PC-3 (cell line): ENCODE results near the gene CLASP2. TPM values are rescaled to one million over a fixed set of nuclear protein-coding genes. Genes with fewer than 3 reads are reported as not detected.

Source experiments
- ATAC-seq: fragments of 200-7000 bp; cut with Tn5 transposase; 2 replicates; pipeline ENCODE4 v1.9.1; 2020; ENCODE audit warnings: mild to moderate bottlenecking, moderate library complexity
- BruUV-seq: library from RNA; stranded (reverse); fragments of 400-500 nt; replicated peaks from 2 replicates; lab custom pipeline; 2021; lab: Mats Ljungman, UMichigan
- CTCF ChIA-PET: fragments of 300-600 bp; sonication (Branson Sonifier 250); formaldehyde crosslinking; loops from one replicate; lab custom pipeline; 2022; ENCODE audit warnings: antibody characterized with exemption; lab: Charles Lee
- POLR2A ChIA-PET: fragments of 300-600 bp; sonication (Branson Sonifier 250); formaldehyde crosslinking; loops from one replicate; lab custom pipeline; 2022; ENCODE audit warnings: antibody characterized with exemption; ENCODE audit not compliant: unreplicated experiment; lab: Charles Lee
- DNase-seq: peaks from one replicate; pipeline ENCODE4 v3.0.0-alpha.2; 2015
- H2AFZ ChIP-seq: fragments of 300-600 bp; sonication (generic); 2 replicates; pipeline ENCODE4 v1.6.0; 2016; ENCODE audit warnings: antibody characterized with exemption, low read length
- H3F3A ChIP-seq: fragments of 300-600 bp; sonication (generic); one replicate; pipeline ENCODE4 v1.6.0; 2017; ENCODE audit warnings: antibody characterized with exemption, low read length, control low read depth, mild to moderate bottlenecking; ENCODE audit not compliant: unreplicated experiment
- H3K27ac ChIP-seq: fragments of 300-600 bp; sonication (generic); 2 replicates; pipeline ENCODE4 v1.5.1; 2016; ENCODE audit warnings: mild to moderate bottlenecking, low read length
- H3K27me3 ChIP-seq: fragments of 300-600 bp; sonication (generic); 2 replicates; pipeline ENCODE4 v1.6.1; 2016; ENCODE audit warnings: low read length, mixed read lengths
- H3K36me3 ChIP-seq: fragments of 300-600 bp; sonication (generic); 2 replicates; pipeline ENCODE4 v1.6.1; 2016; ENCODE audit warnings: low read depth, mixed run types, low read length, mixed read lengths
- H3K4me1 ChIP-seq: fragments of 300-600 bp; sonication (generic); 2 replicates; pipeline ENCODE4 v1.5.1; 2016; ENCODE audit warnings: low read length; ENCODE audit not compliant: insufficient read depth
- H3K4me2 ChIP-seq: fragments of 300-600 bp; sonication (generic); 2 replicates; pipeline ENCODE4 v1.6.0; 2016; ENCODE audit warnings: low read length
- H3K4me3 ChIP-seq: fragments of 300-600 bp; sonication (generic); 2 replicates; pipeline ENCODE4 v1.5.1; 2016; ENCODE audit warnings: mild to moderate bottlenecking, low read length, mixed read lengths
- H3K79me2 ChIP-seq: fragments of 300-600 bp; sonication (generic); 2 replicates; pipeline ENCODE4 v1.6.1; 2017; ENCODE audit warnings: low read length, mixed read lengths
- H3K9ac ChIP-seq: fragments of 300-600 bp; sonication (generic); 2 replicates; pipeline ENCODE4 v1.6.0; 2016; ENCODE audit warnings: mild to moderate bottlenecking, low read length
- H3K9me2 ChIP-seq: fragments of 300-600 bp; sonication (generic); replicated peaks from 2 replicates; pipeline ENCODE4 v1.6.1; 2016; ENCODE audit warnings: mixed run types, low read length, mixed read lengths
- H3K9me3 ChIP-seq: fragments of 300-600 bp; sonication (generic); 2 replicates; pipeline ENCODE4 v1.6.1; 2016; ENCODE audit warnings: low read length, mixed read lengths
- H4K20me1 ChIP-seq: fragments of 300-600 bp; sonication (generic); 2 replicates; pipeline ENCODE4 v1.6.1; 2016; ENCODE audit warnings: low read length, mixed read lengths
- EZH2 ChIP-seq: fragments of 300-600 bp; sonication (generic); IDR thresholded peaks from one replicate; pipeline ENCODE4 v1.6.1; 2017; ENCODE audit warnings: antibody characterized with exemption, mild to moderate bottlenecking, low read length; ENCODE audit not compliant: unreplicated experiment
- EZH2phosphoT487 ChIP-seq: fragments of 300-600 bp; sonication (generic); IDR thresholded peaks from 2 replicates; pipeline ENCODE4 v1.6.1; 2018; ENCODE audit warnings: mild to moderate bottlenecking, antibody characterized with exemption, low read length, borderline replicate concordance
- intact Hi-C: fragments of 100-400 bp; cut with micrococcal nuclease; formaldehyde crosslinking; loops from 2 replicates; pipeline ENCODE4 v1.9.0; 2023
- total RNA-seq: library from RNA; depleted of rRNA; stranded (reverse); fragments of >200 nt; gene quantifications from 2 replicates; pipeline ENCODE4 v1.2.3, GENCODE V29; 2014
- TF ChIP-seq, protein P1 (sequence below): fragments of 300-600 bp; sonication (generic); conservative IDR thresholded peaks from 2 replicates; pipeline ENCODE4 v1.5.1; 2017; ENCODE audit warnings: antibody characterized with exemption, low read depth, mild to moderate bottlenecking, low read length

Gene CLASP2
- total RNA-seq, 1 experiment from 2014 or later, result 84.8 TPM

DNA sequence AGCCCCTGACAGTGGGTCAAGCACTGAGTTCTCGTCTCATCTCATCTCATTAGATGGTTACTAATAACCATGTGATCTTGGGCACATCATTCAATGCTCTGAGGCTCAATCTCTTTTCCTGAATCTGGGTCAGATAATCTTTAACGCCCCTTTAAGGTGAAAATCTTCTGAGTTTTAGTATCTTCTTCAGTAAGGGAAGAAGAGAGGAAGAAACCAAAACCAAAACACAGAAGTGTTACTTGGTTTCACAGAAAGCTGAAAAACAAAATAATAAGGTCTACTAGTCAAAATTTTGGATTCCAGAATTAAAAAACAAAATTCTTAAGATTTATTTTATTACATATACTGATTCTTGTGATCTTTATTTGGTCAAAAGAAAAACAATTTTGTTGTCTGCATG, 78.2 kb downstream of the CLASP2 start:
- no TSS peak for BruUV-seq
- Histone ChIP-seq H3K9me3 (no peaks in the 10 kb centered on the region), H3K4me2 (no peak overlapping the region), H3K27ac (no peak overlapping the region), H3K27me3 (no peaks in the 10 kb centered on the region), H4K20me1 (no peaks in the 10 kb centered on the region), H2AFZ (no peak overlapping the region), H3K36me3 (peaks cover 3% of the 10 kb centered on the region; the same call in 1 of the 2 replicates), H3F3A (no peaks in the 10 kb centered on the region), H3K79me2 (no peaks in the 10 kb centered on the region), H3K4me3 (no peak overlapping the region), H3K9me2 (no peaks in the 10 kb centered on the region), H3K9ac (no peak overlapping the region), H3K4me1 (no peaks in the 10 kb centered on the region)
- ATAC-seq, result no peak
- DNase-seq, result no peak
- ChIA-PET CTCF (no interaction called here), POLR2A (interaction anchor here (0.6 kb wide), 1 partner anchor 348 kb away, joined by 3 read pairs; no protein-coding TSS in a partner anchor)
- intact Hi-C loops, result no loop called here
- TF ChIP-seq, protein P1, sequence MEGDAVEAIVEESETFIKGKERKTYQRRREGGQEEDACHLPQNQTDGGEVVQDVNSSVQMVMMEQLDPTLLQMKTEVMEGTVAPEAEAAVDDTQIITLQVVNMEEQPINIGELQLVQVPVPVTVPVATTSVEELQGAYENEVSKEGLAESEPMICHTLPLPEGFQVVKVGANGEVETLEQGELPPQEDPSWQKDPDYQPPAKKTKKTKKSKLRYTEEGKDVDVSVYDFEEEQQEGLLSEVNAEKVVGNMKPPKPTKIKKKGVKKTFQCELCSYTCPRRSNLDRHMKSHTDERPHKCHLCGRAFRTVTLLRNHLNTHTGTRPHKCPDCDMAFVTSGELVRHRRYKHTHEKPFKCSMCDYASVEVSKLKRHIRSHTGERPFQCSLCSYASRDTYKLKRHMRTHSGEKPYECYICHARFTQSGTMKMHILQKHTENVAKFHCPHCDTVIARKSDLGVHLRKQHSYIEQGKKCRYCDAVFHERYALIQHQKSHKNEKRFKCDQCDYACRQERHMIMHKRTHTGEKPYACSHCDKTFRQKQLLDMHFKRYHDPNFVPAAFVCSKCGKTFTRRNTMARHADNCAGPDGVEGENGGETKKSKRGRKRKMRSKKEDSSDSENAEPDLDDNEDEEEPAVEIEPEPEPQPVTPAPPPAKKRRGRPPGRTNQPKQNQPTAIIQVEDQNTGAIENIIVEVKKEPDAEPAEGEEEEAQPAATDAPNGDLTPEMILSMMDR, result no peak
- TF ChIP-seq EZH2 (no peak), EZH2phosphoT487 (no peak)

DNA sequence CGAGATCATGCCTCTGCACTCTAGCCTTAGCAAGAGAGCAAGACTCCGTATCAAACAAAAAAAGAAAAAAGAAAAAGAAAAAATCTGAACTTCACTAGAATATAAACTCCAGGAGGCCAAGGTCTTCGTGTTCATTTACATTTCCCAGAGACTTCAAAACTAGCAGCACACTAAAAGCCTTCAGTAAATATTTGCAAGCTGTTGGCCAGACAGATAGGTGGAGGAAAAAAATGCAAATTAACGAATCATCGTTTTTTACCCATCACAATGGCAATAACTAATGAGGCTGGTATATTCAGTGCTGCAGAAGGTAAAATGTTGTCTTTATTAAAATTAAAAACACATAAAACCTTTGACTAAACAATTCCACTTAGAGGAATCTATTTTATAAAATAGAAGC, 80.6 kb downstream of the CLASP2 start:
- BruUV-seq, result no TSS peak
- intact Hi-C loops, result no loop called here
- no peaks in the 10 kb centered on the region for H4K20me1 ChIP-seq
- ChIA-PET CTCF (interaction anchor here (1.4 kb wide), 1 partner anchor 150 kb away, joined by 10 read pairs; no protein-coding TSS in a partner anchor), POLR2A (interaction anchor here (0.7 kb wide), 1 partner anchor 15 kb away, joined by 4 read pairs; no protein-coding TSS in a partner anchor)
- DNase-seq, result no peak
- no peak overlapping the region for H2AFZ ChIP-seq
- no peak overlapping the region for H3K27ac ChIP-seq
- H3K4me3 ChIP-seq, result no peak overlapping the region
- no peak for ATAC-seq
- H3K9ac ChIP-seq, result no peak overlapping the region
- no peaks in the 10 kb centered on the region for H3K27me3 ChIP-seq
- no peaks in the 10 kb centered on the region for H3K9me3 ChIP-seq
- H3K4me2 ChIP-seq, result no peak overlapping the region
- H3F3A ChIP-seq, result no peaks in the 10 kb centered on the region
- no peaks in the 10 kb centered on the region for H3K79me2 ChIP-seq
- no peaks in the 10 kb centered on the region for H3K4me1 ChIP-seq
- no peaks in the 10 kb centered on the region for H3K9me2 ChIP-seq
- no peaks in the 10 kb centered on the region for H3K36me3 ChIP-seq
- TF ChIP-seq, protein P1, result no peak
- TF ChIP-seq EZH2, result no peak
- no peak for TF ChIP-seq EZH2phosphoT487

DNA sequence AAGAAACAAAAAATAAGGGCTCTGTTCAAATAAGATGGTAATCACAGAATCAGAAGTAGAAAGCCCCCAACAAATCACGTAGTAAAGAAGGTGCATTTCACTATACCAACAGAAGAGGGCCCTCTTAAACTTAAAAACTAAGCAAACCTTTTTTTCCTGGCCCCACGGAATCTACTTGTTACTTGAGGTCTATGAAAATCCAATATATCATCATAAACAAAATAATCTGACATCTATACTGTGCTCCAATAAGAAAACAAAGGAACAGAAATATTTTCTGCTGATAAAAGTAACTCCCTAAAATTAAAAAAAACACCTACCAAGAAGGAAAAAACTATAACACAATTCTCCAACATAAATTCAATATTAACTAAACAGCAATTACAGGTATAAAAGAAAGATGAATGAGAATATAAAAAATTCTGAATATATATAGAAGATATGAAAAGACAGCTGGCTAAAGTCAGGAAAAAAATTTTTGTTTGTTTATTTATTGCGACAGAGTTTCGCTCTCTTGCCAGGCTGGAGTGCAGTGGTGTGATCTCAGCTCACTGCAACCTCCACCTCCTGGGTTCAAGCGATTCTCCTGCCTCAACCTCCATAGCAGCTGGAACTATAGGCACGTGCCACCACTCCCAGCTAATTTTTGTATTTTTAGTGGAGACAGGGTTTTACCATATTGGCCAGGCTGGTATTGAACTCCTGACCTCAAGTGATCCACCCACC, 81.8 kb downstream of the CLASP2 start:
- ChIA-PET CTCF (interaction anchor here (0.6 to 1.4 kb wide), 3 partner anchors 81 to 151 kb away, joined by 3 to 10 read pairs (median 3); no protein-coding TSS in a partner anchor), POLR2A (no interaction called here)
- H3K4me1 ChIP-seq, result no peaks in the 10 kb centered on the region
- no peak overlapping the region for H3K9ac ChIP-seq
- ATAC-seq, result peak; percentile 63; the same call in 1 of the 2 replicates
- no peaks in the 10 kb centered on the region for H3K27me3 ChIP-seq
- H3F3A ChIP-seq, result no peaks in the 10 kb centered on the region
- no peak overlapping the region for H3K4me3 ChIP-seq
- no peak overlapping the region for H3K4me2 ChIP-seq
- H2AFZ ChIP-seq, result no peak overlapping the region
- no TSS peak for BruUV-seq
- no peaks in the 10 kb centered on the region for H3K9me2 ChIP-seq
- no peak overlapping the region for H3K27ac ChIP-seq
- TF ChIP-seq, protein P1, result peak; percentile 86
- TF ChIP-seq EZH2phosphoT487, result no peak
- TF ChIP-seq EZH2, result no peak
- no peaks in the 10 kb centered on the region for H3K9me3 ChIP-seq
- H4K20me1 ChIP-seq, result no peaks in the 10 kb centered on the region
- peak; percentile 76 for DNase-seq
- intact Hi-C loops, result loop anchor here (1.0 kb wide), 3 partner anchors 80 to 151 kb away; no protein-coding TSS in a partner anchor
- H3K79me2 ChIP-seq, result no peaks in the 10 kb centered on the region
- H3K36me3 ChIP-seq, result no peaks in the 10 kb centered on the region
